ENCODE measurements around the gene TNFRSF8. TPM values are rescaled to one million over a fixed set of nuclear protein-coding genes. Genes with fewer than 3 reads are reported as not detected.

Gene TNFRSF8
- total and polyA plus RNA-seq, 2 donors (not counting 1 experiment from before 2014, with no cell fraction given), result 0.05 TPM; not detected in 1

DNA sequence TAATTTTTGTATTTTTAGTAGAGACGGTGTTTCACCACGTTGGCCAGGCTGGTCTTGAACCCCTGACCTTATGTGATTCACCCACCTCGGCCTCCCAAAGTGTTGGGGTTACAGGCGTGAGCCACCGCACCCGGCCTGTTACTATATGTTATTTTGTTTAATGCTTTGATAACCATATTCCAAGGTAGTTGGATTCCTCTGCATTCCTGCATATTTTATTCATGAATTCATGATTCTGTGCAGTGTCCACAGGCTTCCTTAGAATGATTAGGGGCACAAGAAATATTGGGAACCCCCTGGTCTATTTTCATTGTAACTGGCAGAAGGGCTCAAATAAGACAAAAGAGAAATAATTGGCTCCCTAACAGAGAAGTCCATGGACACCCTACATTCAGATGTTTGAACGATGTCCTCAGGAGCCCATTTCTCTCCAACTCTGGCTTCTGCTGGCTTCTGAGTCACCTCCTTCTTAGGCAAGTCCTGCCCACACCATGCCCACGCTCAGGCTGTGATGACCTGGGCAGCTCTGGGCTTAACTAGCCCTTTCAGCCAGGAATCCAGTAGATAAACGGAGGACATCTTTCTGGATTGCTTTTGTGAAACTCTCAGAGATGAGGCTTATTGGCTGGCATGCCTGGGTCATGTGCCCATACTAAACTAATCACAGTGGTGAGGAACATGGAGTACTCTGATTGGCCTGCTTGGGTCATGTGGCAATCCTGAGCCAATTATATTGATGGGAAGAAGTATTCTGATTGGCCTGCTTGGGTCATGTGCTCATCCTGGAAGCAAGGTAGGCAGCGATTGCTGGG, 32.6 kb downstream of the TNFRSF8 start:
- TF ChIP-seq, protein P1, sequence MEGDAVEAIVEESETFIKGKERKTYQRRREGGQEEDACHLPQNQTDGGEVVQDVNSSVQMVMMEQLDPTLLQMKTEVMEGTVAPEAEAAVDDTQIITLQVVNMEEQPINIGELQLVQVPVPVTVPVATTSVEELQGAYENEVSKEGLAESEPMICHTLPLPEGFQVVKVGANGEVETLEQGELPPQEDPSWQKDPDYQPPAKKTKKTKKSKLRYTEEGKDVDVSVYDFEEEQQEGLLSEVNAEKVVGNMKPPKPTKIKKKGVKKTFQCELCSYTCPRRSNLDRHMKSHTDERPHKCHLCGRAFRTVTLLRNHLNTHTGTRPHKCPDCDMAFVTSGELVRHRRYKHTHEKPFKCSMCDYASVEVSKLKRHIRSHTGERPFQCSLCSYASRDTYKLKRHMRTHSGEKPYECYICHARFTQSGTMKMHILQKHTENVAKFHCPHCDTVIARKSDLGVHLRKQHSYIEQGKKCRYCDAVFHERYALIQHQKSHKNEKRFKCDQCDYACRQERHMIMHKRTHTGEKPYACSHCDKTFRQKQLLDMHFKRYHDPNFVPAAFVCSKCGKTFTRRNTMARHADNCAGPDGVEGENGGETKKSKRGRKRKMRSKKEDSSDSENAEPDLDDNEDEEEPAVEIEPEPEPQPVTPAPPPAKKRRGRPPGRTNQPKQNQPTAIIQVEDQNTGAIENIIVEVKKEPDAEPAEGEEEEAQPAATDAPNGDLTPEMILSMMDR (conservative IDR thresholded peaks at IDR 0.05 in 1 of 2, IDR thresholded peaks at IDR 0.05 in 1 of 2; ENCODE audit: low read depth in 1 of 2, low read length in 2 of 2), result no peak
- no peak for TF ChIP-seq EZH2 (IDR thresholded peaks at IDR 0.05; ENCODE audit: low read length, missing control alignments)
- no peaks in the 10 kb centered on the region for H3K27me3 ChIP-seq (ENCODE audit: control insufficient read depth, insufficient read depth, low read length)
- H4K20me1 ChIP-seq (ENCODE audit: control insufficient read depth, extremely low read depth, insufficient read depth, low read length), result no peaks in the 10 kb centered on the region
- H3K9me3 ChIP-seq (ENCODE audit: control insufficient read depth, insufficient read depth, low read depth, low read length), result no peaks in the 10 kb centered on the region
- no peak overlapping the region for H3K9ac ChIP-seq (ENCODE audit: insufficient read depth, low read length)
- no peaks in the 10 kb centered on the region for H3K36me3 ChIP-seq (ENCODE audit: control insufficient read depth, insufficient read depth, low read length)
- H3K4me3 ChIP-seq (replicated peaks in 1 of 4; ENCODE audit: control extremely low read depth in 1 of 4, insufficient read depth in 1 of 4, low read depth in 3 of 4, low read length in 4 of 4), result no peak overlapping the region
- H3K4me1 ChIP-seq (ENCODE audit: control insufficient read depth, extremely low read depth, insufficient read depth, low read length), result no peaks in the 10 kb centered on the region
- H3K4me2 ChIP-seq (ENCODE audit: extremely low read depth, insufficient read depth, low read length), result no peak overlapping the region
- no peak overlapping the region for H2AFZ ChIP-seq (ENCODE audit: low read length)
- no peak overlapping the region for H3K27ac ChIP-seq (ENCODE audit: insufficient read depth, low read length)
- H3K79me2 ChIP-seq (ENCODE audit: control insufficient read depth, insufficient read depth, low read length), result no peaks in the 10 kb centered on the region
- peak in 1 of 2 donors; percentile 56 for DNase-seq (ENCODE audit: low read depth in 2 of 2)

DNA sequence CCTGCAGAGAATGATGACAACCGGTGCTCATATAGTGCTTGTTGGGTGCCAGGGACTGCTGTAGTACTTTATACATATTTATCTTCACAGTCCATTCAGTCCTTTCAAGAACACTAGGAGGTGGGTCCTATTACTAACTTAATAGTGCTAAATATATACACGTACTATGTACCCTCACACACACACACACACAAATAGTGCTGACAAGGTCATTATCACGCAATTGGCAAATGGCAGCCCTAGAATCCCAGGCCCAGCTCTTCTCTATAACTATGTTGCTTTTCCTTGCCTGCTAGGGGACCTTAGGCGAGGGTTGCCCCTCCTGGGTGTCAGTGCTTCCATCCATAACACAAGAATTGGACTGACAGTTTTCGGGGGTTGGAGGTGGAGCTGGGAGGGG, 33.5 kb downstream of the TNFRSF8 start:
- TF ChIP-seq, protein P1 (conservative IDR thresholded peaks at IDR 0.05 in 1 of 2, IDR thresholded peaks at IDR 0.05 in 1 of 2; ENCODE audit: low read depth in 1 of 2, low read length in 2 of 2), result no peak
- no peak for TF ChIP-seq EZH2 (IDR thresholded peaks at IDR 0.05; ENCODE audit: low read length, missing control alignments)
- H2AFZ ChIP-seq (ENCODE audit: low read length), result no peak overlapping the region
- no peaks in the 10 kb centered on the region for H4K20me1 ChIP-seq (ENCODE audit: control insufficient read depth, extremely low read depth, insufficient read depth, low read length)
- no peak overlapping the region for H3K4me2 ChIP-seq (ENCODE audit: extremely low read depth, insufficient read depth, low read length)
- no peaks in the 10 kb centered on the region for H3K79me2 ChIP-seq (ENCODE audit: control insufficient read depth, insufficient read depth, low read length)
- no peaks in the 10 kb centered on the region for H3K9me3 ChIP-seq (ENCODE audit: control insufficient read depth, insufficient read depth, low read depth, low read length)
- no peak for DNase-seq (ENCODE audit: low read depth in 2 of 2)
- H3K27ac ChIP-seq (ENCODE audit: insufficient read depth, low read length), result no peak overlapping the region
- no peaks in the 10 kb centered on the region for H3K36me3 ChIP-seq (ENCODE audit: control insufficient read depth, insufficient read depth, low read length)
- no peak overlapping the region for H3K4me3 ChIP-seq (replicated peaks in 1 of 4; ENCODE audit: control extremely low read depth in 1 of 4, insufficient read depth in 1 of 4, low read depth in 3 of 4, low read length in 4 of 4)
- no peaks in the 10 kb centered on the region for H3K4me1 ChIP-seq (ENCODE audit: control insufficient read depth, extremely low read depth, insufficient read depth, low read length)
- no peaks in the 10 kb centered on the region for H3K27me3 ChIP-seq (ENCODE audit: control insufficient read depth, insufficient read depth, low read length)
- no peak overlapping the region for H3K9ac ChIP-seq (ENCODE audit: insufficient read depth, low read length)

DNA sequence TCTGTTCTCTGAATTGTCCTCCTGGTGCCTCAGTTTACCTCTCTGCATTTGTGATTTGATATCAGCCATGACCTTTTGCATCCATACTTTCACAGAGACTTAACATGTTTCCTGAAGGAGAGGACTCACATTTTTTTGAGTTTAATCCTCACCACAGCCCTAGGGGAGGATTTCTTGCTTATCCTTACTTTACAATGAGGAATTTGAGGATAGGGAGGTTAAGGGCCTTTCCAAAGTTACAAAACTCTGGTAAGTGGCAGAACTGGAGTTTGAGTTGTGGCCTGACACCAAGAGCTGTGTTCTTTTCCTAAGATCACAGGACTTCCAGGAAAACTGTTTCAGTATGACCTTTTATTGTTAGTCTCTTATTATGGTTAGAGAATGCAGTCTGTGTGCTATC, 34.2 kb downstream of the TNFRSF8 start:
- DNase-seq (ENCODE audit: low read depth in 2 of 2), result peak in 1 of 2 donors; percentile 51
- H3K79me2 ChIP-seq (ENCODE audit: control insufficient read depth, insufficient read depth, low read length), result no peaks in the 10 kb centered on the region
- no peak overlapping the region for H3K4me3 ChIP-seq (replicated peaks in 1 of 4; ENCODE audit: control extremely low read depth in 1 of 4, insufficient read depth in 1 of 4, low read depth in 3 of 4, low read length in 4 of 4)
- no peak for TF ChIP-seq EZH2 (IDR thresholded peaks at IDR 0.05; ENCODE audit: low read length, missing control alignments)
- TF ChIP-seq, protein P1 (conservative IDR thresholded peaks at IDR 0.05 in 1 of 2, IDR thresholded peaks at IDR 0.05 in 1 of 2; ENCODE audit: low read depth in 1 of 2, low read length in 2 of 2), result no peak
- H3K27ac ChIP-seq (ENCODE audit: insufficient read depth, low read length), result no peak overlapping the region
- no peak overlapping the region for H3K9ac ChIP-seq (ENCODE audit: insufficient read depth, low read length)
- no peak overlapping the region for H3K4me2 ChIP-seq (ENCODE audit: extremely low read depth, insufficient read depth, low read length)
- H3K9me3 ChIP-seq (ENCODE audit: control insufficient read depth, insufficient read depth, low read depth, low read length), result no peaks in the 10 kb centered on the region
- H4K20me1 ChIP-seq (ENCODE audit: control insufficient read depth, extremely low read depth, insufficient read depth, low read length), result no peaks in the 10 kb centered on the region
- H2AFZ ChIP-seq (ENCODE audit: low read length), result no peak overlapping the region
- H3K27me3 ChIP-seq (ENCODE audit: control insufficient read depth, insufficient read depth, low read length), result no peaks in the 10 kb centered on the region
- no peaks in the 10 kb centered on the region for H3K4me1 ChIP-seq (ENCODE audit: control insufficient read depth, extremely low read depth, insufficient read depth, low read length)
- H3K36me3 ChIP-seq (ENCODE audit: control insufficient read depth, insufficient read depth, low read length), result no peaks in the 10 kb centered on the region
